RWPE2 (cell line): ENCODE results near the gene COPA.

Experiments used
- ATAC-seq: fragments of 200-7000 bp; cut with Tn5 transposase; 3 replicates; pipeline ENCODE4 v1.9.1; 2021; ENCODE audit warnings: low read depth
- DNase-seq: peaks from one replicate; pipeline ENCODE4 v3.0.0-alpha.2; 2020; ENCODE audit warnings: low spot score
- H3K27ac ChIP-seq: fragments of 450-650 bp; 2 replicates; pipeline ENCODE4 v1.5.1; 2017; ENCODE audit warnings: mild to moderate bottlenecking; ENCODE audit not compliant: poor library complexity, severe bottlenecking
- H3K27me3 ChIP-seq: fragments of 250-450 bp; sonication (Bioruptor Pico); 2 replicates; pipeline ENCODE4 v1.5.1; 2021; ENCODE audit warnings: mild to moderate bottlenecking, moderate library complexity; ENCODE audit not compliant: insufficient read depth, poor library complexity, severe bottlenecking
- H3K36me3 ChIP-seq: fragments of 250-450 bp; sonication (Bioruptor Pico); 2 replicates; pipeline ENCODE4 v1.5.1; 2020; ENCODE audit warnings: low read depth, mild to moderate bottlenecking, moderate library complexity
- H3K4me1 ChIP-seq: fragments of 250-450 bp; sonication (Bioruptor Pico); 2 replicates; pipeline ENCODE4 v1.5.1; 2021; ENCODE audit warnings: mild to moderate bottlenecking, moderate library complexity; ENCODE audit not compliant: insufficient read depth, poor library complexity, severe bottlenecking
- H3K4me3 ChIP-seq: fragments of 250-450 bp; sonication (Bioruptor Pico); 2 replicates; pipeline ENCODE4 v1.5.1; 2021; ENCODE audit warnings: mild to moderate bottlenecking, moderate library complexity; ENCODE audit not compliant: severe bottlenecking
- H3K9me3 ChIP-seq: fragments of 250-450 bp; sonication (Bioruptor Pico); 2 replicates; pipeline ENCODE4 v1.5.1; 2021; ENCODE audit warnings: mild to moderate bottlenecking, moderate library complexity; ENCODE audit not compliant: severe bottlenecking
- TF ChIP-seq, protein P1 (sequence below): fragments of 450-650 bp; IDR thresholded peaks from one replicate; pipeline ENCODE4 v1.5.1; 2017; ENCODE audit warnings: mild to moderate bottlenecking, moderate library complexity; ENCODE audit not compliant: poor library complexity, severe bottlenecking

COPA gene

GRCh38 chr1:160330119-160330518, 12.9 kb downstream of the COPA start:
- Histone ChIP-seq H3K4me1 (no peaks in the 10 kb centered on the region), H3K4me3 (no peak overlapping the region), H3K27ac (no peak overlapping the region), H3K36me3 (peaks cover 99% of the 10 kb centered on the region), H3K9me3 (no peaks in the 10 kb centered on the region), H3K27me3 (no peaks in the 10 kb centered on the region)
- TF ChIP-seq, protein P1, sequence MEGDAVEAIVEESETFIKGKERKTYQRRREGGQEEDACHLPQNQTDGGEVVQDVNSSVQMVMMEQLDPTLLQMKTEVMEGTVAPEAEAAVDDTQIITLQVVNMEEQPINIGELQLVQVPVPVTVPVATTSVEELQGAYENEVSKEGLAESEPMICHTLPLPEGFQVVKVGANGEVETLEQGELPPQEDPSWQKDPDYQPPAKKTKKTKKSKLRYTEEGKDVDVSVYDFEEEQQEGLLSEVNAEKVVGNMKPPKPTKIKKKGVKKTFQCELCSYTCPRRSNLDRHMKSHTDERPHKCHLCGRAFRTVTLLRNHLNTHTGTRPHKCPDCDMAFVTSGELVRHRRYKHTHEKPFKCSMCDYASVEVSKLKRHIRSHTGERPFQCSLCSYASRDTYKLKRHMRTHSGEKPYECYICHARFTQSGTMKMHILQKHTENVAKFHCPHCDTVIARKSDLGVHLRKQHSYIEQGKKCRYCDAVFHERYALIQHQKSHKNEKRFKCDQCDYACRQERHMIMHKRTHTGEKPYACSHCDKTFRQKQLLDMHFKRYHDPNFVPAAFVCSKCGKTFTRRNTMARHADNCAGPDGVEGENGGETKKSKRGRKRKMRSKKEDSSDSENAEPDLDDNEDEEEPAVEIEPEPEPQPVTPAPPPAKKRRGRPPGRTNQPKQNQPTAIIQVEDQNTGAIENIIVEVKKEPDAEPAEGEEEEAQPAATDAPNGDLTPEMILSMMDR = no peak
- DNase-seq (no peak), ATAC-seq (no peak; the same call in 2 of the 3 replicates)

GRCh38 chr1:160328184-160328583, 14.9 kb downstream of the COPA start:
- no peak overlapping the region for H3K27ac ChIP-seq
- no peak for ATAC-seq
- H3K36me3 ChIP-seq = peaks cover 97% of the 10 kb centered on the region

DNA sequence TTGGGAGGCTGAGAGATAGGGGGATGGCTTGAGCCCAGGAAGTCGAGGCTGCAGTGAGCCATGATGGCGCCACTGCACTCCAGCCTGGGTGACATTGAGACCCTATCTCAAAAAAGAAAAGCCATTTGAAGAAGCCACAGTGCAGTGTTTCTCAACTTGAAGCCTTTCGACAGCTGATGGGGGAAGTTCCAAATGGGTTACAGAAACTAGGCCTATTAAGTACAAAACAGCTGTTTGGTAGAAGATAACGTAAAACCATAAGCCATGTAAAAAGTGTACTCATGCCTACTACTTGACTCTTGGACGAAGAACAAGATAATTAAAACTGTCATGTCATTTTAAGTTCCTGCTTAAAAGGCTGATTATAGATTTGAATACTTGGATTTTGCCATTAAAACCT, 16.6 kb downstream of the COPA start:
- ATAC-seq (no peak), DNase-seq (no peak)
- Histone ChIP-seq H3K27ac (no peak overlapping the region), H3K36me3 (peaks cover 97% of the 10 kb centered on the region), H3K4me3 (no peak overlapping the region), H3K4me1 (no peaks in the 10 kb centered on the region), H3K27me3 (no peaks in the 10 kb centered on the region), H3K9me3 (no peaks in the 10 kb centered on the region)
- TF ChIP-seq, protein P1 = no peak

More at GRCh38 chr1:160328184-160328583, 14.9 kb downstream of the COPA start:
- H3K4me1 ChIP-seq = no peaks in the 10 kb centered on the region
- no peak for DNase-seq
- no peak overlapping the region for H3K4me3 ChIP-seq
- no peaks in the 10 kb centered on the region for H3K9me3 ChIP-seq
- TF ChIP-seq, protein P1 = no peak
- no peaks in the 10 kb centered on the region for H3K27me3 ChIP-seq

- peaks cover 93% of the 10 kb centered on the region for H3K36me3 ChIP-seq
- H3K4me1 ChIP-seq = no peaks in the 10 kb centered on the region
Observed at GRCh38 chr1:160325252-160325651, 17.8 kb downstream of the COPA start.

GRCh38 chr1:160322831-160323230, 20.2 kb downstream of the COPA start:
- ATAC-seq (no peak), DNase-seq (no peak)
- H3K27me3 ChIP-seq = no peaks in the 10 kb centered on the region
- H3K36me3 ChIP-seq = peaks cover 92% of the 10 kb centered on the region
- no peak overlapping the region for H3K27ac ChIP-seq
- H3K4me1 ChIP-seq = no peaks in the 10 kb centered on the region
- H3K9me3 ChIP-seq = no peaks in the 10 kb centered on the region
- H3K4me3 ChIP-seq = no peak overlapping the region
- TF ChIP-seq, protein P1 = no peak

More at GRCh38 chr1:160325252-160325651, 17.8 kb downstream of the COPA start:
- no peaks in the 10 kb centered on the region for H3K27me3 ChIP-seq
- H3K27ac ChIP-seq = no peak overlapping the region
- no peak overlapping the region for H3K4me3 ChIP-seq
- TF ChIP-seq, protein P1 = no peak
- DNase-seq = no peak
- no peaks in the 10 kb centered on the region for H3K9me3 ChIP-seq
- ATAC-seq = no peak
